Measurements from ENCODE around the gene DPH6.
"Not testable (repeated sequence)": the region's sequence is repeated elsewhere in the genome, so short reads cannot be mapped to it uniquely, and the experiment has no call there.

Gene DPH6

DNA sequence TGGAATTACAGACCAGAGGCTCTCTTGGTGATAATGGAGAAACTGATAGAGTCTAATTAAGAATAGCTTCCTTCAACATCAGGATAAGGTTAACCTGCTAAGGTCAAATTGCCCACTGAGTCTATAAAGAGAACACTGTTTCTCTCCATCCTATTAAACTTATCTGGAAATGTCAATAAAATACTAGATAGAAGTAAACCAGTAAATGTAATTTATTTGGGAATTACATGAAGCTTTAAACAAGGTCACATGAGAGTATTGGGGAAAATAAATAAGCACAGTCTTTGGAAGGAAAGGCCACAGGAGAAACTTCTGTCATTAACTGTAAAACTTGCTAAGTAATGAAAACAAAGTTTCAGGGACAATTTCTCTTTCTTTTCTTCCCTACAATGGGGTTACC lies 118.5 kb downstream of the DPH6 start:
- no peak for DNase-seq

GRCh38 chr15:35427091-35427490 lies 118.9 kb downstream of the DPH6 start:
- DNase-seq, result no peak

GRCh38 chr15:35410775-35411174 lies 135.2 kb downstream of the DPH6 start:
- no peak for DNase-seq

DNA sequence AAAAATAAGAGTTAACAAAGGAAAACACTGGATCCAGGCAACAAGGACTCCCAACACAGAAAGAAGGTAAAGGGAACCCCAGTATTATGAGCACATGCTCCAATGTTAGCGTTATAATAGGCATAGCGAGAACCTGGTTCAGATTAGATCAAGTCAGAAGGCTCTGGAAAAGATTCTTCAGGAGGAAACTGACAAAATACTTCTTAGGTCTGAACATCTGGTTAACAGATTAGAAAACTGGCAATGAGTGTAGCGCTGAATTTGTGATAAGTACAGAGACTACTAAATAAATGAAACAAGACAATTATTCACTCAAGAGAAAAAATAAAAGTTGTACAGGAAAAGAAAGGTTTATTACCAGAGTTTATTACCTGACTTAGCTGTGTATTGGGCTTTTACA lies 146.1 kb downstream of the DPH6 start:
- DNase-seq, result no peak

- DNase-seq, result no peak
Measured at GRCh38 chr15:35397027-35397426, 148.9 kb downstream of the DPH6 start.

DNA sequence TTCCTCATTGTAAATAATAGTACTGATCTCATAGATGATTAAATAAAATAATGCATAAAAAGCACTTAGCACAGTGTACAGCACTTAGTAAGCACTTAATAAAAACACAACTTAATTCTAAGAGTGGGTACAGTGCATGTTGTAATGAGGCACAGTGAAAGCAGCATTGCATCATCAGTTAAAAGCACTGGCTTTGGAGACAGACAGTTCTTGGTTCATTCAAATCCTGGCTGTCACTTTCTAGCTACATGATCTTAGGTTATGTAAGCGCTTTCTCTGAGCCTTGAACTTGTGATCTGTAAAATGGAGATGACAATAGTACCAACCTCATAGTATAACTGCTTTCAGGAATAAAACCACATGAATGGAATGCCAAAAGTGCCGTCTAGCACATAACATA lies 151.5 kb downstream of the DPH6 start:
- no peak for DNase-seq

- DNase-seq, result no peak
Measured at GRCh38 chr15:35393398-35393797, 152.6 kb downstream of the DPH6 start.

GRCh38 chr15:35391408-35391984 lies 154.5 kb downstream of the DPH6 start:
- not testable (repeated sequence) for DNase-seq

GRCh38 chr15:35383506-35383905 lies 162.5 kb downstream of the DPH6 start:
- DNase-seq, result no peak

DNA sequence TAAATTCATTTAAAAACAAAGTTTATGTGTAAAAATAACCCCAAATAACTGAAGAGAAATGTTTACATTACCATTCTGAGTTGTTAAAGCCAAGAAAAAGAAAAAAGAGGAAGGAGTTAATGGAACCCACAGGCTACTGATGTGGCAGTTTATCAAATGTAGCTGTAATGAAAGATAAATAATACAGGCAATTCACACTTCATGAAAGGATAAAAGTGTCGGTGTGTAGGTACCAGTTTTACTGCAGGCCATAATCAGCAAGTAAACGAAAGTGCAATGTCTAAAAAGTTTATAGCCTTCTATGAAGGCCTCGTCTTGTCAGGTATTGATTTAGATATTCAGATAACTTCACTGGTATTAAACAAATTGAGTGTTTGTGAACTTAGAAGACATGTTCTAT lies 164.6 kb downstream of the DPH6 start:
- DNase-seq, result peak; percentile 18

DNA sequence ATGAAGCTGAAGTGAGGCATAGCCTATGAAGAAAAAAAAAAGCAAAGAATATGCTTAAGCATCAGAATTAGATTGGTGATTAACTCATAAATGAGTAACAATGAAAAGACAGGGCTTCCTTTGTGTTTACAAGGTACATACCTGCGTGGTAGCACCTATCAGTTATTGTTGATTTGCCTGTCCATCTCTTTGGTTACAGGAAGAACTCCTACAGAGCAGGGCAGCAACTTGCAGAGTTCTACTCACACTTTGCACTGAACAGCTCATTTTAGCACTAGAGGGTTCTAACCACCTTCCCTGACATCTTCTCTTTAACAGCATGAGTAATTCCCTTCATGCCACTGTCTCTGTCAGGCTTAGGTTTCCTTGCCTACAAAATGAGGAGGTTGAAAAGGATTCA lies 166.0 kb downstream of the DPH6 start:
- no peak for DNase-seq

- DNase-seq, result not testable (repeated sequence)
Measured at GRCh38 chr15:35378454-35378853, 167.5 kb downstream of the DPH6 start.

DNA sequence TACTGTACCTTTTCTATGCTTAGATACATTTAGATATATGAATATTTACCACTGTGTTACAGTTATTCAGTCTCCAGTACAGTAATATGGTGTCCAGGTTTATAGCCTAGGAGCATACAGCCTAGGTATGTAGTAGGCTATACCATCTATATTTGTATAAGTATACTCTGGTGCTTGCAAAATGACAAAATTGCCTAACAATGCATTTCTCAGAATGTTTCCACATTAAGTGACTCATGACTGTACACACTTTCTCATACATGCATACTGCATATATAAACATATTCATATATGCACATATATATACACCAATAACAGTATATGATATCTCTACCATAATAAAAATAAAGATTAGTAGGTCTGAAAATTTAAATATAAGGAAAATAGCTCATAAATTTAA lies 169.3 kb downstream of the DPH6 start:
- DNase-seq, result no peak

DNA sequence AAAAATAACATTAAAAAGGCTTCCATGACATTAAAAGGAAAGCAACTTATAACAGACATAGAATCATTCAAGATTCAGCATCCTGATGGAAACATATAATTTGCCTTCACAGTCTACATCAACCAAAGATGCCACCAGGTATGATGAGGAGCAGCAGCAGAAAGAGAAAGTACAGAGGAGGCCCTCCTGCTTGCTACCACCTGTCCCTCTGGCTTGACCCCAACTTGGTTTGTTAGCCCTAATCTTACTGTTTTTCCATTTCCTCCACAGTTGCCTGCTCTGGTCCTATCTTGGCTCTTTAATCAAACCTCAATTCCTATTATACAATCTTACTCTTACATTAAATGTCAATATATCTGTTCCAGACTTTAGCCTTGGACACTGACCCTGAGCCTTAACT lies 171.3 kb downstream of the DPH6 start:
- DNase-seq, result no peak

DNA sequence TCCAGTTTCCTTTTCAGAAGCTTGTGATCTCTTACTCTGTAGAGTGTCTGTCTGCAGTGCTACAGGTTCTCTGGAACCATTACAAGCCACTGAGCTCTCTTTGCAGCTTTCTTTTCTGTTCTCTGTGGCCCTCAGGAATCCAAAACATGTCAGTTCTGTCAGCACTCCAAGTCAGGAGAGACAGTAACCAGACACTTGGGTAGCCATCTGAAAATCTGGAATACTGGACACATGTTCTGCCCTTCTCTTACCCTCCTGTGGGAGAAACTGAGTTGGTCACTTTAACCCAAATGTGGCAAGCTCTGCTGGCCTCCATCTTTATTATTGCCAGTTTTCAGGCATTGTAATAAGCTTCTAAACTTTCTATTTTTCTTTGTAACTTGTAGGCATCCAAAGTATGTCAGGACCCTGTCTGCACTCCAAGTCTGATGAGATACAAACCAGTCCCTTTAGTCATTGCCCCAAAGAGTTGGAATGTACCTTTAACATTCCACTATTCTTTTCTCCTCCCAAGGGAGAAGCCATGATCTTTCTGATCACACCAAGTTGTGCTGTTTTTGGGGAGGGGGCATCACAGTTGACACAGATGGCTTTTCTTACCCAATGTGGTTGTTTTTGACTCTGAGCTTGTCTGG lies 183.7 kb downstream of the DPH6 start:
- DNase-seq, result no peak

DNA sequence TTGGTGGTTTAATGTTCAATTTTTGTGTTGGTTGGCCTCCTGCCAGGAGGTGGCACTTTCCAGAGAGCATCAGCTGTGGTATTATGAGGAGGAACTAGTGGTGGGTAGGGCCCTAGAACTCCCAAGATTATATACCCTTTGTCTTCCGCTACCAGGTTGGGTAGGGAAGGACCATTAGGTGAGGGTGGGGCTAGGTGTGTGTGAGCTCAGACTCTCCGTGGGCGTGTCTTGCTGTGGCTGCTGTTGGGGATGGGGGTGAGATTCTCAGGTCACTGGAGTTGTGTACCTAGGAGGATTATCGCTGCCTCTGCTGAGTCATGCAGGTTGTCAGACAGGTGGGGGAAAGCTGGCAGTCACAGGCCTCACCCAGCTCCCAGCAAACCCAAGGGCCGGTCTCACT lies 187.1 kb downstream of the DPH6 start:
- DNase-seq, result no peak

GRCh38 chr15:35351059-35351458 lies 194.9 kb downstream of the DPH6 start:
- DNase-seq, result no peak

- DNase-seq, result no peak
Measured at GRCh38 chr15:35349916-35350315, 196.0 kb downstream of the DPH6 start.

DNA sequence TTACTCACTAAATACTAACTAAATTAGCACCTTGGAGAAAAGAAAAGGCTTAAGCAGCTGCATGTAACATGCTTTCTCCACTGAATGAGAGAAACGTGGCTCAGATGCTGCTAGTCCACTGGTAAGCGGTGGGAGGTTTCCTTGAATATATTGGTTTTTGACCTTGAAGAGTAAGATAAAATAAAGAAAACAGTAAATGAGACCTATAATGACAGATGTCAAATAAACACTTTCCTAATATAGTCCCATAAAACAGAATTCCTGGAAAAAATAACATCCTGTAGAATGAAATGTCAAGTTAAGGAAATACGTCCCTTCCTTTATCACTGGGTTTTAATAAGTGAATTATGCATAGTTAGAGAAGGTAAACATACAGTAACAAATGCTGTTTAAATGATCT lies 215.0 kb downstream of the DPH6 start:
- no peak for DNase-seq

- DNase-seq, result no peak
Measured at GRCh38 chr15:35330048-35330695, 215.8 kb downstream of the DPH6 start.

DNA sequence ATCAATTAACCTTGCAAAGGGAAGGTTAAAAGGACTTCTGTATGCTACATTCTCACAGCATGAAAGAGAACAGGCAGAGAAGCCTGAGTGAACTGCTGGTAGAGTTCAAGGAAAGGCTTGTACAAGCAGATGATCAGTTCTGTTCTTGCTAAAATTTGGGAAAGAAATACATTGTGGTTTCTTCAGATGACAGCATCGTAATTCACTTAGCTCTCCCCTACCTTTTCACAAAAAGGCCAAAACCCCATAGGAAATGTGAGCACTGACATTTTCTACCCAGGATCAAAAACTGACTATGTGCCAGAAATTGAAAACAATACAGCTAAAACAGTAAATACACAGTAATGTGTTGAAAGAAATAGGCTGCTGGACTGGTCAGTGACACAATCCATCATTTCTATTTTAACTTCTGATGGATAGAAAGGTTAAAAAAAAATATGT lies 216.4 kb downstream of the DPH6 start:
- DNase-seq, result no peak

DNA sequence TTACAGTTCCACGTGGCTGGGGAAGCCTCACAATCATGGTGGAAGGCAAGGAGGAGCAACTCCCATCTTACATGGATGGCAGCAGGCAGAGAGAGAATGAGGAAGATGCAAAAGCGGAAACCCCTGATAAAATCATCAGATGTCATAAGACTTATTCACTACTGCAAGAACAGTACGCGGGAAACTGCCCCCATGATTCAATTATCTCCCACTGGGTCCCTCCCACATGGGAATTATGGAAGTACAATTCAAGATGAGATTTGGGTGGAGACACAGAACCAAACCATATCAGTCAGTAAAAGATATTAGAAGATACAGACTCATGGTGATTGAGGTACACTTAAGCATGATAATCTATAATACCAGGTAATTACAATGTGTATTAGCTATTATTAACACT lies 217.1 kb downstream of the DPH6 start:
- DNase-seq, result not testable (repeated sequence)

GRCh38 chr15:35327789-35328188 lies 218.2 kb downstream of the DPH6 start:
- no peak for DNase-seq

- DNase-seq, result no peak
Measured at GRCh38 chr15:35325374-35325941, 220.5 kb downstream of the DPH6 start.

Data from hematopoietic multipotent progenitor cell treated with erythropoietin and hydrocortisone succinate and interleukin-3 and kit ligand, for 6 days (in vitro differentiated cells).